Measurements from ENCODE around the gene HOTAIR.

Gene HOTAIR

GRCh38 chr12:53998110-53998899, 23.6 kb upstream of the HOTAIR start:
- no peak for DNase-seq

DNA sequence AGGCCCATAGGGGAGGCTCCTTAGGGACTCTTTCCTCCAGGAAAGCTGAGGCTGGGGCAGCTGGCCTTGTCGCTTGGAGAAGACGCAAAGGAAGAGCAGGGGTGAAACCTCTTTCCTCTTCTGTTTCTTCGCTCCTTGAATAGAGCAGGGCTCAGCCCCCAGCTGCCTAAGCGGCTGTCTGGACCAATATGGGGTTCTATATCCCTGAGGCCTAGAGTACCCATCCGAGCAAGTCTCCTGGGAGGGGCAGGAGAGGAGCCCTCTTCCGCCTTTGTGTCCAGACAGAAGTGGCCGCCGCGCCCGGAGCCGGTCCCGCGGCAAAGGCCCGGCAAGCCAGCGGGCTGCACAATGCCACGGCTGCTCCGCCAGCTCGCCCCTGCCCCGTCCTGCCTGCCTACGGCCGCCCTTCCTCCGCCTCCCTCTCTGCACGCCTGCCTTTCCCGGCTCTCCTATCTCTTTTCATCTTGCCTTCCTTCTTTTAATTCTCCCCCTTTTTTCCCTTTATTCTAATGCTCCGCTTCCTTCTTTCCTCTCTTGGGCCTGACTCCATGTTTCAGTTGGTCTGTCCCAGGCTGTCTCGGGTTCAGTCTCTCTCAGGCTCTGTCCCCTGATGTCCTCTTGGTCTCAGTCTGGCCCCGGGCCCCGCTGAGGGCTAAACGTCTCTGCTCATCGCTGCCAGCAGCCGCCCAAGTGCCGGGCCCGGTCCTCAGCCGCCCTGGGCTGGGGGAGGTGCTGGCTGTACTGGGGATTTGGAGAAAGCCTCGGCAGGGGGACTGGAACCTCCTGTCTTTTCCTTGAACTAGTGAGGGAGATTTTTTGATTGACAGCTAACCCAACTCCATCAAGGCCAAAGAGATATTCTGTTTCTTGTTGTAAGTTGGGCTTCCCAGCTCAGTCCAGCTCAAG, 22.7 kb upstream of the HOTAIR start:
- DNase-seq: no peak

DNA sequence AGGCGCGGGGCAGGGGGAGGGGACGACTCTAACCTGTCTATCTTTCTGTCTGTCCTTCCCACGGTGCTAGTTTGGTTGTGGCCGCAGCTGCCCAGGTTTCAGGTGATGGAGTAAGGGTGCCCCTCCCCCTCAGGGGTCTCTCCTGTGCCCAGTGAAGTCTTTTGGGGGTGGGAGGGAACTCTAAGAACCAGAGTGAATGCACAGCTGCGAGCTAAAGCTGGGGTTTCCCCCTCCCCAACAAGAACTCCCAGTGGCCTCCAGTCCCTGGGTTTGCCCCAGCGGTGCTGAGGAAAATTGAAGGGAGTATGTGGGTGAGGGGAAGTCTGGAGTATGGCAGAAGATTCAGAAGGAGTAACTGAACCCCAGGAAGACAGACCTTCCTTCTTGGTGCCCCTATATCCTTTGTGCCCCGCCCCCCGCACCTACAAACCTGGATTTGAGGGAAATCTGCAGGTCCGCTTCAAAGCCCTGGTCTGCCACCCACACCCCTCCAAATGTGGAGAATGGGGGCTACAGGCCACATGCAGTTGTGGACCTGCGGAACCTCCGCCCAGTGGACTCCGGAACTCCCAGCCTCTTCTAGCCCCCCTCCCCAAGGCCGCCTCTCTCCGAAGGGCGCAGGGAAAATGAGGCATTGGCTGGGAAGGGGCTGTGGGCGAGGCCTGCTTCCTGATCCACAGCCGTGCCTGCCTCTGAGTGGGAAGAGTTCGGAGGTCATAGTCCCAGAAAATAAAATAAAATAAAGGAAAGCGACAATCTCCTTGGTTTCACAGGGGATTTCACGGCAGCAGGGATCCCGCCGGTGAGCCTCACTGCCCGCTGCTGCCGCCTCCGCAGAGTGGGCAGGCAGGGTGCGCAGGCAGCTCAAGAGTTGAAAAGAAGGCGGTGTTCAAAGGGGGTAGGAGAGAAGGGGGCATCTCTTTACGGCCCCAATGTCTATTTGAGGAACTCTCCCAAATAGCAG, 21.8 kb upstream of the HOTAIR start:
- DNase-seq: no peak

- DNase-seq: no peak
Measured at GRCh38 chr12:53995378-53996239, 20.9 kb upstream of the HOTAIR start.

GRCh38 chr12:53995002-53995377, 20.2 kb upstream of the HOTAIR start:
- no peak for DNase-seq

DNA sequence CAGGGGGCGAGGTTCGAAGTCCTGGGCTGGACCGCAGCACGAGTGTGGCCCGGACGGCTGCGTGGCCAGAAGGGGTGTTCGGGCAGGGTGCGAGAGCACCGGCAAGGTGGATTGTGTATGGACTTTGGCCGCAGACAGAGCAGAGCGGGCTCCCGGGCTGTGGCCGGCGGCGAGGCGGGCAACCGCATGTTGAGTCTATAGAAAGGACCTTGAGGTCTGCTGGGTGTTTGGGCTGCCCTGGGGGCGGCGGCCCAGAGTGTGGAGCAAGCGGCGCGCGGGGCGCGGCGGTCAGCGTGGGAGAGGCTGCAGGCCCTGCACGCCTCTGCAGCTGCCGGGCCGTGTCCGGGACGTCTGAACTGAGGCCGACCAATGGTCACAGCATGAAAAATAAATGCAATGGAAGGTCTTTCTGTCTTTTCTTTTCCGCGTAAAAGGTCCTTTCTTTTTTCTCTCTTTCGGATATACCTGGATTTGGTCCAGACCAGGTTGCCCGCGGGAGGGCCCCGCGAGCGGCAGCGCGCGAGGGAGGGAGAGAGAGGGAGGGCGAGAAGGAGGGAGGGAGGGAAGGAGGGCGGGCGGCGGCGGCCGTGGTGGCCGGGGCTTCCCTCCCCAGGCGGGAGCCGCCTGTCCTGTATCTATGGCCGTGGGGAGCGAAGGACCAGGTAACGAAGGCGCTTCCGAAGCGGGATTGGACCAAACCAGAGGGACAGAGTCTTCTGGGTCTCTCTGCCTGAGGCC, 19.7 kb upstream of the HOTAIR start:
- DNase-seq: no peak

- DNase-seq: no peak
Measured at GRCh38 chr12:53994009-53994263, 19.2 kb upstream of the HOTAIR start.

DNA sequence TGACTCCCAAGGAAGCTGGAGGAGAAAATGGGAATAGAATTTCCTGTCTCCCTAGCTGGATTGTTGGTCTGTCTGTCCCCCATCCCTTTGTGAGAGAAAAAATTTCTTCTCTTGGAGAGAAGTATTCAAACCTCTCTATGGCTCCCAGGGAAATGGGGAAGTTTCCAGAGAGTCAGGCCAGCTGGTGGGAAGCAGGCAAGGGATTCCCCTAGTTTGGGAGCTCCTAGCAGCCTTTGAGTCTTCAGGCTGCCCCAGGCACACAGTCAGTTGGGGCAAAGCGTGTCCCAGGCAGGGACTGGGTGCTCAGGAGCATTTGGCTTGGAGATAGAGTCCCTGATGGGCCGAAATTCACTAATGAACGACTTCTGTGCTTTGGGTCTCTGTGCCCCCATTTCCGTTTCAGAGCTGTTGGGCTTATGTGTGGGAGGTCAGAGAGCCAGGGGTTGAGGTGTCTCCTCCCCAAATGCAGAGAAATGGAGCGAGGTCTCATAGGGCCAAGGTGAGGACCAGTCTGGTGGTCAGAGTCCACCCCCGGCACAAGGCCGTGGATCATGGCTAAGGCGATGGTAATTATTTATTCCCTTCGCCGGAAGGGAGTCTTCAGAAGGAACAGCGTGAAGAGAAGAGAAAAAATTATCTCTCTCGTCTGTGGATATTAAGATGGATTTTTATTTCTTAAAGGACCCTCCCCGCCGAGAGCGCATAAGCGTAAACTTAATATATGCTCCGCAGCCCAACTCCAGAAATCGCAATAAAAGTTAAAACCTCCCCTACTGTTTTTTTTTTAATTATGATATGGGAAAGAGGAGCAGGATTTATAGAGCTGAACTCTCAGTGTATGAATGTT, 18.6 kb upstream of the HOTAIR start:
- no peak for DNase-seq

DNA sequence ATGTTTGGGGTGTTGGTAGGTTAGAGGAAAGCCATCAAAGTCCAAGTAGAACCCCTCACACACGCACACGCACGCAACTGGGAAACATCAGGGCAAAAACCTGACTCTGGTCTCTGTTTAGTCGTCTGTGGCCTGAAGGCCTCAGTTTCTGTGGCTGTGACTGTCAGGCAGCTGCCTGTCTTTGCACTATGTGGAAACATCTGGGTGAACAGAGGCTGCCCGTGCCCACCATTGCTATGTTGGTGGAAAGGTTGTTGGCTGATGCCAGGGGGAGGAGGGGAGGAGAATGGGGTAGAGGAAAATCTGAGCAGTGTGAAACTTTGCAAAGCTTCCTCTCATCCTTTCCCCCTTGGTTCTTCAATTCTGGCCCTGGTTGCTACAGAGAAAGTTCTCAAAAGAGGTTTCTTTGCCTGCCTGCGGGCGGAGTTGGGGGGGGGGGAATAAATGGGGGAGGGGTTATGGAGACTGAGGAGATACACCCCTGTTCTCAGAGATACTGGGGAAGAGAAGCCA, 17.7 kb upstream of the HOTAIR start:
- no peak for DNase-seq

DNA sequence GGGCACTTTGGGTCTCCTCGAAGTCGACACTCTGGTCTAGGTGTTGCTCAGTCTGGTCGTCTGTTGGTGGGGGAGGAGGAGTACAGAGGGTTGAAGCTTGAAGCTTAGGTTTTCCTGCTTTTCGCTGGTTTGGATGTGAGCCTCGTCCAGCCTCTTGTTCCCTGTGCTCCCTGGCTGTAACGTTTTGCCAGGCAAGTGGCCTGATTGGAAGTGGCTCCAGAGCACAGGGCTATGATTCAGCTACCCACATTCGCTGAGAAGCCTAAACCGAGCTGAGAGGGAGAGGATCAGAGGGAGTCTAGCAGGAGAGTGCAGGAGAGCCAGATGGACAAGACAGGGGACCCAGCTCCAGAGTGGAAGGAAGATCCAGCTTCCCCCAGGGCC, 16.3 kb upstream of the HOTAIR start:
- no peak for DNase-seq

DNA sequence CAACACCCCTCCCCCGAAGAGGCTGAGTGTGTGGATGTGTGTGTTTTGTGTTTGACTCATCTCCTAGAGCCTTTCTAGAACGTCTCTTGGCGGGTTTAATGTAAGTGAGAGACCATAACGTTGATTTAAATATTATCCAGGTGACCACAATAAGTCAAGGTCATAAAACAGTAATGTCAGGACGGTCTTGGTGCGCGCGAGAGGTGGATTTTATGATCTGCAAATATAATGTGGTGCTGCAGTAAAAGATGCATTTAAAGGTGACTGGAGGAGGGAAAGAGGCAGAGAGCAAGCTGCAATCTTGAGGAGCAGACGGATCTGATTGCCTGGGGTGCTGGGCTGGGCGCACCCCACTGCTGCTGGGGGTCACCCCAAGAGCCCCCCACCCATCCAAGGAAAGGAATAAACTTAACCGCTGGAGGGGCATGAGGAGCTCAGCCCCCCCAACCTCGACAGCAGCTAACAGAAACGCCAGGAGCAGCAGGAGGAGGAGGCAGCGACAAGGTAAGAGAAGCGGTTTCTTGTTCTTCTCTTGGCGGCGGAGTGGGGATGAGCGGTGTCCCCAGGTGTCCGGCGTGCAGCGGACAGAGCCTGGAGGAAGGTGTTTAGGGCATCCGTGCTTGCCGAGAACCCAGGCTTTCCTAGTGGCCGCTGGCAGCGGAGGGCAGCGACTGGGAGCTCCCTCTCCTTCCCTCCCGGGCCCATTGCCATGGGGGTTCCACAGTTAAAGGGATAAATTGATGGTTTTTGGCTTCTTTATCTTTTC, 15.7 kb upstream of the HOTAIR start:
- no peak for DNase-seq

DNA sequence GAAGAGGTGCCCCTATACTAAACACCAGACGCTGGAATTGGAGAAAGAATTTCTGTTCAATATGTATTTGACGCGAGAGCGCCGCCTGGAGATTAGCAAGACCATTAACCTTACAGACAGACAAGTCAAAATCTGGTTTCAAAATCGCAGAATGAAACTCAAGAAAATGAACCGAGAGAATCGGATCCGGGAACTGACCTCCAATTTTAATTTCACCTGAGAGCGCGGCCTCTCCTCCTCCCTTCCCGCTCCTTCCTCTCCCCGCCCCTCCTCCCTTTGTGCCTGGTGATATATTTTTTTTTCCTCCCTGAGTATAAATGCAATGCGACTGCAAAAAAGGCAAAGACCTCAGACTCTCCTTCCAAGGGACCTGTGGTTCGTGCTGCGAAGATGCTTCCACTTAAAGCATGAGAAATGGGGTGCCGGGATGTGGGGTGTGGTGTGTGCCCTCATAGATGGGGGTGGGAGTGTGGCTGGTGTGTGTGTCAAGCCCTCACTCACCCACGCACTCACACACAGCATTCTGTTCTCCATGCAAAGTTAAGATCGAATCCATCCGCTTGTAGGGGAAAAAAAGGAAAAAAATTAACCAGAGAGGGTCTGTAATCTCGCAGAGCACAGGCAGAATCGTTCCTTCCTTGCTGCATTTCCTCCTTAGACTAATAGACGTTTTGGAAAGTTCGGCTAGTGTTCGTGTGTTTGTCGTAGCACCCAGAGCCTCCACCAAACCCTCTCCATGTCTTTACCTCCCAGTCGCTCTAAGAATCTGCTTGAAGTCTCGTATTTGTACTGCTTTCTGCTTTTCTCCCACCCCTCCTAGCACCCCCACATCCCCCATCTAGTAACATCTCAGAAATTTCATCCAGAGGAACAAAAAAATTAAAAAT, 14.7 kb upstream of the HOTAIR start:
- peak in 1 of 2 experiments; percentile 48 for DNase-seq

DNA sequence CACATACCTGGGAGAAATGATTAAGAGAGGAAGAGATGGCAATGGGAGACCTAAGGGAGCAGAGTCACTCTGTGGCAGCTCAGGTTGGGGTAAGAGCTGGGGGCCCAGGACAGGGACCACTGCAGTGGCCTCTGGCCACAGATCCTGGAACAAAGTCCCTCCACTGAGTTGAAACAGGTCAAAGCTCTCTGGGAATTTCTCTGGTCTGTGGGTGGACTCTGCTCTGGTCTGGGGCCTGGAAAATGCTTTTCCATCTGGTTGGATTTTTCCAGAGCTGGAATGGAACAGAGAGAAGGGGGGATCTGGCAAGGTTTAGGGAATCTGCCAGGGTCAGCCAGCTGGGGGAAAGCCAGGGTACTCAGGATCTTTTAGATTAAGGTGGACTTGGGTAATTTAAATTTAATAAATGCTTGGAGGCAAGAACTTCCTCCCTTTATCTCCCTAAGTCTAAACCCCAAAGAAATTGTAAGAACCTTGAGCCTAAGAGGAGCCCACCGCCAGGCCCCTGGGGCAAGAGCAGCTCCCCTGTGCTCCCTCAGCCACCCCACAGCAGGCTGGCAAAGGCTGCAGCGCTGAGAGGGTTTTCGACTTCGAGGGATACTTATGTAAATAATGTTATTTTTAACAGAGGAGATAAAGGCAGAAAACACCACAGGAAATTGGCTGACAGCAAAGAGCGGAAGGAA, 13.9 kb upstream of the HOTAIR start:
- DNase-seq: no peak

DNA sequence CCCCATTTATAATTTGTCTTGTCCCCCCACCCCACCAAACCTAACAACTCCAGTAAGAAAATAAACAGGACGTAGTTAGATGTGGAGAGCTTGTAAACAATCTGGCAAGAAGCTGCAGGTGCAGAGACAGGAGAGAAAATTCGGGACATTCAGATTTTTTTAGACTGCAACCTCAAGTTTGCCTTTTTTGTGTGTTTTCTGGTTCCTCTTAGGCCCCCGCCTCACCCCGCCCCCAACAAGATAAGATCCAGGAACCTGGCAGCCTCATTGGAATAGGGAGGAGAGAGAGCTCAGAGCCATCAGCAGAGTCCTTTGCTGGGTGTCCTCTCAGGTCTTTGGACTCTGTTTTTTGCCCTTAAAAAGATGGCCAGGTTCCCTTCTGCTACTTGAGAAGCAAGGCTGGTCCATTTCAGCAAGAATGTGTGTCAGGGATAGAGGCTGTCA, 13.1 kb upstream of the HOTAIR start:
- no peak for DNase-seq

DNA sequence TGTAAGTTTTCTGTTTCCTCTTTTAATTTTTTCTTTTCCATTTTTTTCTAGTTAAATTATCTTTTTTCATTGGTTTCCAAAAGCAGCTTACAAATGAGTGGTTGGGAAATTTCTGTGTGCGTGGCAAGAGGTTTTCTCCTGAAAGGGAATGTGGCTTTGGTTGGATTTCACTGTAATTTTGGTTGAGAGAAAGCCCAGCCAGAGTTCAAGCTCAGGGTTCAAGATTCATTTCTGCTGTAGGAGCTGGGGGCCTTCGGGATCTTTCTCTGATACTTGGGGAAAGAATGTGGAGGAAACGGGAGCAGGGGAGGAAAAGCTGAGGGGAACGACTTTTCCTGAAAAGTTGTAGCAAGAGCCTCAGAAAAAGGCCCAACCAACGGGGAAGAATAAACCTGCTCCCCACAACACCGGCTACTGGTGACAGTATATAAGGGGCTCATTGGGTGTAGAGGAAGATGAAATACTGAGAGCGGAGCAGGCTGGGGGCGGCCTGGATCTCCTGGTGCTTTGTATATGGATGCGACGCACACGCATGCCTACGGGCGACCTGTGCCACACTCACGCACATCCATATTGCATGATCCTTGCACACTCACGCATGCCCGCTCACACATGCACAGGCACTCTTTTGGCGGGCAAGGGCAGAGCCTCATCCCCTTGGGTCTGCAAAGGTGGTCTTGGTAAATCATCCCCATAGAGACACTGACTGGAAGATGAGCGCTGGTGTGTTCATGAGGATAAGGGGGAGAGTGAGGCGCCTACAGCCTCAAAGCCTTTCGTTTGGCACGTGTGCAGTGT, 12.1 kb upstream of the HOTAIR start:
- no peak for DNase-seq

DNA sequence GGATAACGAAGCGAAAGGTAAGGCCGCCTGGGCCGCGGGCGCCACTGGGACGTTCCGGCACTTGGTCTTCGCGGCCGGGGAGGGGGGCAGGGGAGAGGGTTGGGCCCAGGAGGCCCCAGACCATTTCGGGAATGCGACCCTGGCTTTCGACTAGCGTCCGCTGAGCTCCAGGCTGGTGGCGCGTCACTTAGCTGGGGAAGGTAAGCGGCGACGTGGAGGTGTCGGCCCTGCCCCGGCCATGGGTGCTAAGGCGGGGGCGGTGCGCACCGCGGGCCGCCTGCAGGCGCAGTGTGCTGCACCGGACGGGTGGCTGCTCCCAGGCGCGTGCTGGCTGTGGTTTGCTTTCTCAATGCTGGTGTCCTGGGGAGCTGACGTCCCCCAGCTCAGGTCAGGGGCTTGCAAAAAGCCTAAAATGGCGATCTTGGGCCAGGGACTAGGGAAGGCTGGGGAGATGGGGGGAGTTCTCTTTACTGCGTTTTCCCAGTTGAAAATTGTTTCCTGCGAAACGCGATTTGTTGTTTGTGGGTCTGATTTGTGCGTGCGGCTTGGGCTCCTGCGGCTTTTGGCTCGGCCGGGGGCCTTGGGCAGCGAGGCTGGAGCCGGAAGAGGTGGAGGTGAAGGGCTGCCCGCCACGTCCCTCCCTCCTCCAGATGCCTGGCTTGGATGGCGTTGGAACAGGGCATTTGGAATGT, 11.4 kb upstream of the HOTAIR start:
- no peak for DNase-seq

DNA sequence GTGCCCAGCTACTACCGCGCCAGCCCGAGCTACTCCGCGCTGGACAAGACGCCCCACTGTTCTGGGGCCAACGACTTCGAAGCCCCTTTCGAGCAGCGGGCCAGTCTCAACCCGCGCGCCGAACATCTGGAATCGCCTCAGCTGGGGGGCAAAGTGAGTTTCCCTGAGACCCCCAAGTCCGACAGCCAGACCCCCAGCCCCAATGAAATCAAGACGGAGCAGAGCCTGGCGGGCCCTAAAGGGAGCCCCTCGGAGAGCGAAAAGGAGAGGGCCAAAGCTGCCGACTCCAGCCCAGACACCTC, 10.9 kb upstream of the HOTAIR start:
- DNase-seq: no peak
